NCI-H524 treated with DMSO at 0.1 percent for 48 hours (cell line): ENCODE data around the gene TMEM61.
"Not testable (repeated sequence)": the region's sequence is repeated elsewhere in the genome, so short reads cannot be mapped to it uniquely, and the experiment has no call there.

Source experiments
- DNase-seq: peaks from one replicate; lab custom pipeline; 2025; lab: John Stamatoyannopoulos, UW

TMEM61 gene

DNA sequence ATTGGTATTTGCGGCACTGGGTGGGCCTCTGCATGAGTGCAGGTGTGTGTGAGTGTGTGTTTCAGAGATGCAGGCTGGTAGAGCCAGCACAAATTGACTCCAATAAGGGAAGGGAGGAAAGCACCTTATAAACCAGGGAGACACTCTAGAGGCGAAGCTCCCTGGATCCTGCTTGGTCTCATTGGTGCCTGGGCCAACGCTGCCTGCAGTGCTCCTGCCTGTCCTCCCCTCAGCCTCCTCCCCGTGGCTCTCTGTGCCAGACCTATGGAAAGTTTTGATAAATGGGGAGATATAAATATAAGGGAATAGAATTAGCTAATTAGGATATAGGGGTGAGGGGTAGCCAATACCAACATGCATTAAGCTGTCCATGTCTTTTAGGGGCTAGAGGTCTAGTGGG, 20.9 kb downstream of the TMEM61 start:
- no peak for DNase-seq

DNA sequence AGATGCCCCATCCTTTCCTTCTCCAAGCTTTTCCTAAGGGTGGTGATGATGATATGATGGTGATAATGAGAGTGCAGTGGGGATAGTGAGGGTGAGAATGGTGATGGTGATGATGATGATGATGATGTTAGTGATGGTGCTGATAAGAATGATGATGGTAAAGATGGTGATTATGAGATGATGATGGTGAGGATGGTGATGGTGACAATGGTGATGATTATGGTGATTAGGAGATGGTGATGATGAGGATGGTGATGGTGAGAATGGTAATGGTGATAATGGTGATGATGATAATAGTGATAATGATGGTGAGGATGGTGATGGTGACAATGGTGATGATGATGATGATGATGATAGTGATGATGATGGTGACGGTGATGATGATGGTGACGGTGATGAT, 22.3 kb downstream of the TMEM61 start:
- DNase-seq: no peak

DNA sequence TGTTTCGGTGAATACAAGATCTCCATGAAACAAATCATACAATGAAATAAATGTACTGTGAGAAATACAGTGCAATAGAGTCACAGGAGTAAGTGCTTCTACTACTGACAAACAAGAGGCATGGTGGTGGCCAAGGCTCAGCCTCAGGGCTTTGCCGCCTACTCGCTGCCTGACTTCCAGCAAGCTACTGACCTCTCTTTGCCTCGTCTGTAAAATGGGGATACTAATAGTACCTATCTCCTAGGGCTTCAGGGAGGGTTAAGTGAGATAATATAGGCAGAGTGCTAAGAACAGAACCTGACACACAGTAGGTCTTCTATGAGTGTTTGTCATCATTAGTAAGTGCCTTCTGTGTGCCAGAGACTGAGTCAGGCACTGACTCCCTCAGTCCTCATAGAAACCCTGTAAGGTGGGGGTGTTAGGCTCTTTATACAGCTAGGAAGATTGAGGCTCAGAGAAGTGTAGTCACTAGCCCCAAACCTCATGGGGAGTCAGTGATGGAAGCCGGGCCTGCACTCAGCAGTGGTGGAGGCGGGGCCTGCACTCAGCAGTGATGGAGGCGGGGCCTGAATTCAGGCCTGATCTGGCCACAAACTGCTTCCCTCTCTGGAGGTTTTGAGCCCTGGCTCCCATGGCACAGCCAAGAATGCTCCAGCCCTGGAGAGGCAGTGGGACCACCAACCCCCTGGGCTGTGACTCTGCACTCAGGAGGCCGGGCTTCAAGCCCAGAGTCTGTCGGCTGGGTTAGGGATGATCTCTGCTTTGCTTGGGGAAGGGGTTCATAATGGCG, 25.1 kb downstream of the TMEM61 start:
- DNase-seq: no peak

DNA sequence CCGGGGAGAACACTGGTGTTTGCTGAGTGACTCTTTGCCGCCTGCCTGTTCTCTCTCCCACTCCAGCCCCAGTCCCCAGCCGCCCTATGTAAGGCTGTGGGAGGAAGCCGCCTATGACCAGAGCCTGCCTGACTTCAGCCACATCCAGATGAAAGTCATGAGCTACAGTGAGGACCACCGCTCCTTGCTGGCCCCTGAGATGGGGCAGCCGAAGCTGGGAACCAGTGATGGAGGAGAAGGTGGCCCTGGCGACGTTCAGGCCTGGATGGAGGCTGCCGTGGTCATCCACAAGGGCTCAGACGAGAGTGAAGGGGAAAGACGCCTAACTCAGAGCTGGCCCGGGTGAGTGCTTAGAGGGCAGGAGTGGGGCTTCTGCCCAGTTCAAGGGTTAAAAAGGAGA, 26.5 kb downstream of the TMEM61 start:
- no peak for DNase-seq

DNA sequence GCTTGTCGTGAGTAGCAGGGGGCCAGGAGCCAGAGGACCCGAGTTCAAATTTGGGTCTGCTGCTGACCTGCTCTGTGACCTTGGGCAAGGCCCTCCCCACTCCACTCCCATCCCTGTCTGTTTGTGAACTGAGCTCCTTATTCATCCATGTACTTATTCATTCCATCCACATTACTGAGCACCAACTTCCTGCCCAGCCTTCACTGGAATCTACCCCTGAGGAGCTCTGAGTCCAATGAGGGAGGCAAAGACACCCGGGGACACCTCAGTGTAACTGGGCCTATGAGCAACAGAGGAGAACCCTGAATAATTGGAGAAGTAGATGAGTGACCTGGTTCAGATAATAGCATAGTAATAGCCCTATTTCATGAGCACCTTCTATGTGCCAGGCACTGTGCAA, 27.2 kb downstream of the TMEM61 start:
- DNase-seq: no peak

DNA sequence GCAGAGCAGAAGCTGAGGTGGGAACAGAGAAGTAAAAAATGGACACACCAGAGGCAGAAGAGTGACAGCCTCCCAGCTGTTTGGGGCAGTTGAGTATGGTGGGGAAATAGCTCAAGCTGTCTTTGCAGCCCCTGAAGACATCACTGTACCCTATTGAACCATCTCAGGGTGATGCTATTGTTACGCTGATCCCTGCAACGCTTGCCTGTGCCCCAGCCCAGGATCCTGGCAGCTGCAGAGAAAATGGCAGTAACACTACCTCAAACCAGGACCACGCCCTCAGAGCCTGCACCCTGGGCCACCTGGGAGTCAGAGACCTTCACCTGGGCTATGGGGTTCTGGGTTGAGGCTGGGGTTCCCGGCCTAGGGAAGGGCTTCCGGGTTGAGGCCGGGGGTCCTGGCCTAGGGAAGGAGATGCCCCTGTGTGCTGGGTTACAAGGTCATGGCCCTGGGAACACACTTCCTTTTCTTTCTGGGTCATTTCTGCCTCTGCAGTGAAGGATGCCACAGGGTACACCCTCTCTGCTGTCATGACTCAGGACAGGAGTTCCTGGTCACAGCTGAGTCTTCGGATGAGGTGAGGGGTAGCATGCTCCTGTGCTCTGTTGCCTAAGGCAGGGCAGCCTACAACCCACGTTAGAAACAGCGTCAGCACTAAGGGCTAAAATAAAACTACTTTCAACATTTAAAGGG, 29.9 kb downstream of the TMEM61 start:
- no peak for DNase-seq

DNA sequence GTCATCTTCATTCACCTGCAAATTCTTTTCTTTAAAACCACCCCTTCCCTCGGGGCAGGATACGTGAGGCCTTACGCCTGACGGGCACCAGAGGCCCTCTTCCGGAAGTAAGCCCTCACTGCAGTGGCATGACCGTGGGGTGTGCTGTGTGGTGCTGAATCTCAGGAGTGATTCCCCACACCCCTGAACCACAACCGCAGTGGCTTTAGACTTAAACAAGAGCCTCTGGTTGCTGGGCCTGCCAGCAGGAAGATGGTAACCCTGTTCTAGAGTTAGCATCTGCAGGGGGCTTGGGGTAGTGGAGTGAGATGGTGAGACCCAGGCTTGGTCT, 30.4 kb downstream of the TMEM61 start:
- no peak for DNase-seq

DNA sequence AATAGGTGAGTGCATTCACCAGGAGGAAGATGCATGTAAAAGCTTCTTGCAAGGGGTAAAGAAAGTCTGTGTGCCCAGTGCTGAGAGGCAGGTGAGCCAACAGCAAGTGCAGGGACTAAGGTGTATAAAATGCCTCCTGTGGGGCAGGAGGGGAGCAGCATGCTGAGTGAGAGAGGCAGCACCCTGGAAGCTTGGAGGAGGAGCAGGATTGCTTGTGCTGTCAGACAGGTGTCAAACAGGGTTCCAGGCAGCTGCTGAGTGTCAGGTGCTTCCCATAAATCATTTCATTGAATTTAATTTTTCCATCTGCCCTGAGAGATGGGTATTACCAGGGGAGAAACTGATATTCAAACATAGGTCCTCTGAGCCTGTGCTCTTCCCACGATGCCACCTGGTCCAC, 32.2 kb downstream of the TMEM61 start:
- no peak for DNase-seq

DNA sequence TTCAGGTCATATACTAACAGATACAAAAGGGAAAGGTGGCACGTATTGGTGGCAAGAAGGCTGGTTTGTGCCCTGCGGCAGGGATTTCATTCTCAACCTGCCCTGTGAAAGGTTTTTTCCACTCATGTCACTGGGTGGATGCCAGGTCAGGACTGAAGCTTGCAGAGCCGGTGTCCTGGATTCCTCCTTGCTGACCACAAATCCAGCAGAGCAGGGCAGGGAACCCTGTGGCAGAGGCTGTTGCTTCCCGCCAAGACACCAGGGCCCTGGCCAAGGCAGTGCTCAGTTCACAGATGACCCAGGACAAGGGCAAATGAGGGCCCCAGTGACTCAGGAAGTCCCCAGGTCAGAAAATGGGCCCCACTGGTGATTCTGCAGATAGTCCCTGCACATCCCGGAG, 34.7 kb downstream of the TMEM61 start:
- DNase-seq: no peak

DNA sequence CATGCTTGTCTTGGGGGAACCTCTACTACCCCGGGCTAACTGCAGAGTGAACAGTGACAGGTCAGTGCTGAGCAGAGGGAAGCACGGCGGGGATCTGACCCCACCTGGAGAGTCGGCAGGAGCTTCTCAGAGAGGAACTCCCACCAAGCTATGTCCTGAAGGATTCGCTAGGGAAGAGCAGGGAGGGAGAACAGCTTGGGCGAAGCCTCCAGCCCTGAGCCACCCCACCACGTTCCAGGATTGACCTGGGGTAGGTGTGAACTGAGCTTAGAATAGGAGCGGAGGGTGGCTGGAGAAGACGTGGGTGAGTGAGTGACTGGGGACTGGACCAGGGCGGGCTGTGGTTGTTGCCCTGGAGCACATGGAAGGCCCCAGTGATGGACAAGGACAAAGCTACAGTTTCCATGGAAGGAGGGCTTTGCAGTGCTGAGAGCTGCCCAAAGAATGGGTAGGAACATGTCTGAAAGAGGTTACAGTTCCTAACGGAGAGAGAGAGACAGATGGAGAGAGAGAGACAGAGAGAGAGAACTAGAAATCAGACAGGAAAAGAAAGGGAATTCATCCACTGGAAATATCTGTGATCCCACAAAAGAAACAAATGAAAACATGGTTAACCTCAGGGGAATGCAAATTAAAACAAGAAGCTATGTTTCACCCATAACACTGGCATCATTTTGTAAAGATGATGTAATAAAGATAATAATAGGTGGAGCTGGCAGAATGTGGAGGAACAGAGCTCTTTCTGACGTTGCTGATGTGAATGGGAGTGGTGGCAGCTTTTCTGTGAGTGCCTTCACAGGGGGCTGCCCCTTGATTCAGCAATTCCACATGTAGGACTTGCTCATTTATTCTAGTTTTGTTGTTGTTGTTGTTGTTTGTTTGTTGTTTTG, 35.5 kb downstream of the TMEM61 start:
- no peak for DNase-seq

DNA sequence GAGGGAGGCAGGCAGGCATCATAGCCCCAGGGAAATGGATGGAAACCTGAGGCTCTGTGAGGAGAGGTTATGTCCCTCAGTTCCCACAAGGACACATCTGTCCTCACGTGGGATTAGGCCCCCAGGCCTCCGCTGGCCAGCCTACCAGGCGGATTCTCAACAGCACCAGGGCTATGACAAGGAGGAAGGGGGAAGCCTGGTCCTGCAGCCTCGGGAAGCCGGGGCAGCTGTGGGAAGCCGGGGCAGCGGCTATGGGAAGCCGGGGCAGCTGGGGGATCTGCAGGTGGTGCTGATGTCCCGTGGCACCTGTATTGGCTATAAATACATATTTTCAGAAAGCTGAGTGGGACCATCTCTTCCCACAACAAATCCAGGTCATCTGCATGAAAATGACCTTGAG, 38.0 kb downstream of the TMEM61 start:
- DNase-seq: no peak

DNA sequence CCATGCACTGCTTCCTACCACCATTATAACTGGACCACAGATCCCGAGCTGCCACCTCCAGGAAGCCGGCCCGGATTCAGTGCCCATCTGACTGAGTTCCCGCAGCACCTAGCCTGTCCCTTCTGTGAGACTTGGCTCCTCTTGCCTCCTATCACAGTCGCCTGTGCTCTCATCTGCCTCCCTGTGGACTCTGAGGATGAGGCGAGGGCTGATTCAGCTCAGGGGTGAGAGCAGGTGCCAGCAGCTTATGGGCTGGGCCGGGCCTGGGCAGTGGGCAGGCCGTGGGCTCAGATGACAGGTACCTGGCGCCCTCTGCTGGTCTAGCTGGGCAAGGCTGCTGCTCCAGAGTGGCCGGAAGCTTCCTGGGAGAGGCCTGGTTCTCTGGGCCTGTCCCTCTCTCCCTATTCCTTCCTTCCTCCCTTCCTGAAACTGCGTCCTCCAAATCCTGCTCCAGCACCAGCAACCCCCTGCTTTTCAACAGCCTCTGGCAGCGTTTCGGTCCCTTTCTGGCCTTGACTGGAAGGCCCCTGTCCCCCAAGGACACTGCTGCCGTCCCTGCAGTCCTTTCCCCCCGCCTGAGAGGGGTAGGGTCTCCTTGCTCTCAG, 41.6 kb downstream of the TMEM61 start:
- peak; percentile 63 for DNase-seq

DNA sequence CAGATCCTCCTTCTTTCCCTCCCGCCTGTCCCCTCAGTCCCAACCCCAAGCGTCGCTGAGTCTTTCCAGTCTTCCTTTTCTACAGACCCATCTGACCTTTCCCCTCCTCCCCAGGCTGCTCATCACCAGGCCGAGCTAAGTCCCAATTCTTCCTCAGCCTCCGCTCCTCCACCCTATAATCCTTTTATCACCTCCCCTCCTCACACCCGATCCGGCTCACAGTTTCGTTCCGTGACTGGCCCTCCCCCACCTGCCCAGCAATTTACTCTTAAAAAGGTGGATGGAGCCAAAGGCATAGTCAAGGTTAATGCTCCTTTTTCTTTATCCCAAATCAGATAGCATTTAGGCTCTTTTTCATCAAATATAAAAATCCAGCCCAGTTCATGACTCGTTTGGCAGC, 43.7 kb downstream of the TMEM61 start:
- not testable (repeated sequence) for DNase-seq

DNA sequence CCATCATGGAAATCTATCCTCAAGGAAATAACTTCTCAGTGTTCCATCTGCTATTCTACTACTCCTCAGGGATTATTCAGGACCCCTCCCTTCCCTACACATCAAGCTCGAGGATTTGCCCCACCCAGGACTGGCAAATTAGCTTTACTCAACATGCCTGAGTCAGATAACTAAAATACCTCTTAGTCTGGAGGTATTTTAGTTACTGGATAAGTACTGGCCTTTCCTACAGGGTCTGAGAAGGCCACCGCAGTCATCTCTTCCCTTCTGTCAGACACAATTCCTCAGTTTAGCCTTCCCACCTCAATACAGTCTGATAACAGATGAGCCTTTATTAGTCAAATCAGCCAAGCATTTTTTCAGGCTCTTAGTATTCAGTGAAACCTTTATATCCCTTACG, 46.3 kb downstream of the TMEM61 start:
- DNase-seq: not testable (repeated sequence)

DNA sequence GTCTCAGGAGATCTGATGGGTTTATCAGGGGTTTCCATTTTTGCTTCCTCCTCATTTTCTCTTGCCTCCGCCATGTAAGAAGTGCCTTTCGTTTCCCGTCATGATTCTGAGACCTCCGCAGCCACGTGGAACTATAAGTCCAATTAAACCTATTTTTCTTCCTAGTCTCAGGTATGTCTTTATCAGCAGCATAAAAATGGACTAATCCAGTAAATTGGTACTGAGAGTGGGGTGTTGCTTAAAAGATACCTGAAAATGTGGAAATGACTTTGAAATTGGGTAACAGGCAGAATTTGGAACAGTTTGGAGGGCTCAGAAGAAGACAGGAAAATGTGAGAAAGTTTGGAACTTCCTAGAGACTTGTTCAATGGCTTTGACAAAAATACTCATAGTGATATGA, 50.7 kb downstream of the TMEM61 start:
- not testable (repeated sequence) for DNase-seq

DNA sequence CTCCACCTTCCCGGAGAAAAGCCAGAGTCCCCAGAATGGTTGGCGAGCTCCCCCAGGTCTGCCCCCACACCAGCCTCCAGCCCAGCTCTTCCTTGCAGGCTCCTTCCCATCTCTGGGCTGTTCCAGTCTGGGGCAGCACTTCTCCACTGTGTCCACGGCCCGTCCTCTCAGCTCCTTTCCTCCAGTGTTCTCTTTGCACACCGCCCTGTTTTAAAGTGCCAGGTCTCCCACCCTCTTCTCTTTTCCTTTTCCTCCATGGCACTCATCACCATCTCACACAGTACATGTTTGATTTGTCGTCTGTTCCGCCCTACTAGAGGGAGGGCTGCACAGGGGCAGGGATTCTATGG, 52.8 kb downstream of the TMEM61 start:
- DNase-seq: no peak

DNA sequence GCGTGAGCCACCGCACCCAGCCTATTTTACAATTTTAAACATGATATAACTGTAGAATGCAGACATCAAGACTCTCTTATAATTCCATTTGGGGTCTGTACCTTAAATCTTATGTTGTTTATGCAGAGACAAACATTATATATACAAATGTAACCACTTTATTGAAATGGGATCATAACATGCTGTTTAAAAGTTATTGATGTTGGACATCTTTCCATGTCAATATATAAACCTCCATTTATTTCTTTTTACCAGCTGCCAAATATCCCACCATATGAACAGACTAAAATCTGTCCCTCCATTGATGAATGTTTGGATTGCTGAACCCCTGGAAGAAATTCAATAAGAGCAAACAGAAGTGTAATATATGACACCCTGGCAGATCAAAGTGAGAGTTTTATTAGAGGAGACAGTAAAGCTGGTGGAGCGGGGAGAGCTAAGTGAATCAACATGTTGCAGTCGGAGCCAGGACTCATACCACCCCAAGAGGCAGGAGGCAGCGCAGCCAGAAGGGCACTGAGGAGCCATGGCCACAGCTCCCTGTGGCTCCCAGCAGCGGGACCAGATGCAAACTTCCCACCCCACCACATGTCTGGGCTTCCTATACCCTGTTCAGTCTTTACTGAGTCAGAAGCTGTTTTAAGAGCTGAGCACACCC, 54.2 kb downstream of the TMEM61 start:
- no peak for DNase-seq

DNA sequence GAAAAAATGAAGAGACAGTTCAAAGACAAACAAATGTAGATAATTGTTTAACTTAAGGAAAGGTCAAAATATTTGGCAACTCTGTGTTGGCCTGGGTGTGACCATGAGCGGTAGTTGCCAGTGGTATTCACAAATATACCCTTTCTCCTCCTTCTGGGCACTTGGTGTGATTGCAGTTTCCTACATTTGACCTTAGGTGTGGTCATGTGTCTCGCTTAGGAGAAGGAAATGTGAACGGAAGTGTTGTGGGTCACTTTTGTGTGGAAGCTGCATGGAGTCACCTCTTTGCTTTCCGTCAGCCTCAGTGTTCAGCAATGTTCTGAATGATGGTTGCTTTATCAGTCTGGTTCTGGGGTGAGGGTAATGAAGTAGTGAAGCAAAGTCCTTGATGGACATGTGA, 55.5 kb downstream of the TMEM61 start:
- no peak for DNase-seq

DNA sequence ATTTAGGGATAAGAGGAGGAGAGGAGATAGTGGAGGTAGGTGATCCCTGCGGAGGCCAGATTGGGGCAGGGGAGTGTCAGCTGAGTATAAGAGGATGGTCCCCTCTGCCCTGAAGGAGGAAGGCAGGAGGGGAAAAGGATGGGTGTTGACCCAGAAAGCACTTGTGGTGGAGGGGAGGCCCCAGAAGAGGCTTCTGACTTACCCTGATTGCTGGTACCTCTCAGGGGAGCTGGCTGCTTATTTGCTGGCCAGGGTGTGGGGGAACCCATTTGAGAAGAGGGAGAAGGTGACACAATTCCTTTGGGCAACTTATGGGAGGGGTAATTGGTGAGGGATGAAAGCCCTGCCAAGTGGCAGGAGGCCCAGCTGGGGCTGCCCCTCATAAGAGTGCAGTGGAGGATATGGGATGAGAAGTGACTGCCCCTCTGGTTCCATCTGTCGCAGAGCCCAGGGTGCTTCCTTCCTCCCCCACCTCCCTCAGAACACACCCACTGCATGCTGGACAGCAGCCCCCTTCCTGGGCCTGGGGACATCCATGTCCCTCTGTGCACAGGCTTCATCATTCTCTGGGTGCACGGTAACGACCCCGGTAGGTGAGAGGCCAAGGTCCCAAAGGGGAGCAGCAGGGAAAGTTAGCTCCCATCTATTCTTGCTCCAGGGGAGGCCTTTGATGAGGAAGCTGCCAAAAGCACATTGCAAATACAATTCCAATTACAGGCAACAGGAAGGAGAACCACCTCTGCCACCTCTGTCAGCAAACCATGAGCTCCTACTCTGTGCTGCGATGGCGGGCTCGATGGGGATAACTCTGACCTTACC, 57.5 kb downstream of the TMEM61 start:
- peak; percentile 59 for DNase-seq

DNA sequence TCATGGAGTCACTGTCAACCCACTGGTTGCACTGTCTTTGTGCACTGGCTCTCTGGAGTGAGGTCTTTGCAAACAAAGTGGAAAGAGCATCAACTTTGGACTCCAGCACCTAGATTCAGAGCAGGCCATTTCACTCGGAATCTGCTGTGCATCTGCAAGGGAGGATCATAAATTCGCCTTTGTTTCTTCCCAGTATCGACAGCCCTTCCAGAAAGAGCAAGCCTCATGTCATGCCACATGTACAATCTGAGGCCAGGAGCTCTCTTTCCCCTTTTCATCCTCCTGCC, 58.1 kb downstream of the TMEM61 start:
- DNase-seq: no peak

DNA sequence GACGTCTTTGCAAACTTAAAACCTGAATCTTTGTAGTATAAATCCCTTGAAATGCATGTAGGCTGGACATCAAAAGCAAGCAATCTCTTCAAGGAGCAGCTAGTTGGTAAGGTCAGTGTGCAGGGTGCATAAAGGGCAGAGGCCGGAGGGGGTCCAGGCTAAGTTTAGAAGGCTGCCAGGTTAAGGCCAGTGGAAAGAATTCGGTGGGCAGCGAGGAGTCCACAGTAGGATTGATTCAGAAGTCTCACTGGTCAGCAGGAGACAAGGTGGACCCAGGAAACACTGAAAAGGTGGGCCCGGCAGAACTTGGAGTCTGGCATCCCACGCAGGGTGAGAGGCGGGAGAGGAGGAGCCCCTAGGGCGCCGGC, 58.5 kb downstream of the TMEM61 start:
- DNase-seq: no peak
